BE2C (cell line): ENCODE data around the gene HOTAIR.

ENCODE experiments used
- DNase-seq: peaks from one replicate; pipeline ENCODE4 v3.0.0-alpha.2; 2020
- H3K27me3 ChIP-seq: fragments of 250-450 bp; sonication (Bioruptor Pico); 2 replicates; pipeline ENCODE4 v1.5.1; 2020; ENCODE audit warnings: mild to moderate bottlenecking
- H3K36me3 ChIP-seq: fragments of 250-450 bp; sonication (Bioruptor Pico); 2 replicates; pipeline ENCODE4 v1.5.1; 2020; ENCODE audit warnings: mild to moderate bottlenecking
- H3K4me1 ChIP-seq: fragments of 250-450 bp; sonication (Bioruptor Pico); 2 replicates; pipeline ENCODE4 v1.5.1; 2020
- H3K4me3 ChIP-seq: 2 replicates; pipeline ENCODE4 v1.5.1; 2011; ENCODE audit warnings: low read depth, low read length
- H3K9me3 ChIP-seq: fragments of 250-450 bp; sonication (Bioruptor Pico); 2 replicates; pipeline ENCODE4 v1.5.1; 2020
- TF ChIP-seq, protein P1 (sequence below): IDR thresholded peaks from 2 replicates; pipeline ENCODE4 v1.5.1; 2012; ENCODE audit warnings: mild to moderate bottlenecking, low read depth, low read length

Gene HOTAIR

DNA sequence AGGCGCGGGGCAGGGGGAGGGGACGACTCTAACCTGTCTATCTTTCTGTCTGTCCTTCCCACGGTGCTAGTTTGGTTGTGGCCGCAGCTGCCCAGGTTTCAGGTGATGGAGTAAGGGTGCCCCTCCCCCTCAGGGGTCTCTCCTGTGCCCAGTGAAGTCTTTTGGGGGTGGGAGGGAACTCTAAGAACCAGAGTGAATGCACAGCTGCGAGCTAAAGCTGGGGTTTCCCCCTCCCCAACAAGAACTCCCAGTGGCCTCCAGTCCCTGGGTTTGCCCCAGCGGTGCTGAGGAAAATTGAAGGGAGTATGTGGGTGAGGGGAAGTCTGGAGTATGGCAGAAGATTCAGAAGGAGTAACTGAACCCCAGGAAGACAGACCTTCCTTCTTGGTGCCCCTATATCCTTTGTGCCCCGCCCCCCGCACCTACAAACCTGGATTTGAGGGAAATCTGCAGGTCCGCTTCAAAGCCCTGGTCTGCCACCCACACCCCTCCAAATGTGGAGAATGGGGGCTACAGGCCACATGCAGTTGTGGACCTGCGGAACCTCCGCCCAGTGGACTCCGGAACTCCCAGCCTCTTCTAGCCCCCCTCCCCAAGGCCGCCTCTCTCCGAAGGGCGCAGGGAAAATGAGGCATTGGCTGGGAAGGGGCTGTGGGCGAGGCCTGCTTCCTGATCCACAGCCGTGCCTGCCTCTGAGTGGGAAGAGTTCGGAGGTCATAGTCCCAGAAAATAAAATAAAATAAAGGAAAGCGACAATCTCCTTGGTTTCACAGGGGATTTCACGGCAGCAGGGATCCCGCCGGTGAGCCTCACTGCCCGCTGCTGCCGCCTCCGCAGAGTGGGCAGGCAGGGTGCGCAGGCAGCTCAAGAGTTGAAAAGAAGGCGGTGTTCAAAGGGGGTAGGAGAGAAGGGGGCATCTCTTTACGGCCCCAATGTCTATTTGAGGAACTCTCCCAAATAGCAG, 21.8 kb upstream of the HOTAIR start:
- H3K27me3 ChIP-seq = no peaks in the 10 kb centered on the region
- DNase-seq = no peak
- TF ChIP-seq, protein P1, sequence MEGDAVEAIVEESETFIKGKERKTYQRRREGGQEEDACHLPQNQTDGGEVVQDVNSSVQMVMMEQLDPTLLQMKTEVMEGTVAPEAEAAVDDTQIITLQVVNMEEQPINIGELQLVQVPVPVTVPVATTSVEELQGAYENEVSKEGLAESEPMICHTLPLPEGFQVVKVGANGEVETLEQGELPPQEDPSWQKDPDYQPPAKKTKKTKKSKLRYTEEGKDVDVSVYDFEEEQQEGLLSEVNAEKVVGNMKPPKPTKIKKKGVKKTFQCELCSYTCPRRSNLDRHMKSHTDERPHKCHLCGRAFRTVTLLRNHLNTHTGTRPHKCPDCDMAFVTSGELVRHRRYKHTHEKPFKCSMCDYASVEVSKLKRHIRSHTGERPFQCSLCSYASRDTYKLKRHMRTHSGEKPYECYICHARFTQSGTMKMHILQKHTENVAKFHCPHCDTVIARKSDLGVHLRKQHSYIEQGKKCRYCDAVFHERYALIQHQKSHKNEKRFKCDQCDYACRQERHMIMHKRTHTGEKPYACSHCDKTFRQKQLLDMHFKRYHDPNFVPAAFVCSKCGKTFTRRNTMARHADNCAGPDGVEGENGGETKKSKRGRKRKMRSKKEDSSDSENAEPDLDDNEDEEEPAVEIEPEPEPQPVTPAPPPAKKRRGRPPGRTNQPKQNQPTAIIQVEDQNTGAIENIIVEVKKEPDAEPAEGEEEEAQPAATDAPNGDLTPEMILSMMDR = no peak
- peaks cover 5% of the 10 kb centered on the region; the same call in 1 of the 2 replicates for H3K4me1 ChIP-seq
- no peaks in the 10 kb centered on the region for H3K36me3 ChIP-seq
- H3K4me3 ChIP-seq = peak overlapping the region; percentile 56
- no peaks in the 10 kb centered on the region for H3K9me3 ChIP-seq

DNA sequence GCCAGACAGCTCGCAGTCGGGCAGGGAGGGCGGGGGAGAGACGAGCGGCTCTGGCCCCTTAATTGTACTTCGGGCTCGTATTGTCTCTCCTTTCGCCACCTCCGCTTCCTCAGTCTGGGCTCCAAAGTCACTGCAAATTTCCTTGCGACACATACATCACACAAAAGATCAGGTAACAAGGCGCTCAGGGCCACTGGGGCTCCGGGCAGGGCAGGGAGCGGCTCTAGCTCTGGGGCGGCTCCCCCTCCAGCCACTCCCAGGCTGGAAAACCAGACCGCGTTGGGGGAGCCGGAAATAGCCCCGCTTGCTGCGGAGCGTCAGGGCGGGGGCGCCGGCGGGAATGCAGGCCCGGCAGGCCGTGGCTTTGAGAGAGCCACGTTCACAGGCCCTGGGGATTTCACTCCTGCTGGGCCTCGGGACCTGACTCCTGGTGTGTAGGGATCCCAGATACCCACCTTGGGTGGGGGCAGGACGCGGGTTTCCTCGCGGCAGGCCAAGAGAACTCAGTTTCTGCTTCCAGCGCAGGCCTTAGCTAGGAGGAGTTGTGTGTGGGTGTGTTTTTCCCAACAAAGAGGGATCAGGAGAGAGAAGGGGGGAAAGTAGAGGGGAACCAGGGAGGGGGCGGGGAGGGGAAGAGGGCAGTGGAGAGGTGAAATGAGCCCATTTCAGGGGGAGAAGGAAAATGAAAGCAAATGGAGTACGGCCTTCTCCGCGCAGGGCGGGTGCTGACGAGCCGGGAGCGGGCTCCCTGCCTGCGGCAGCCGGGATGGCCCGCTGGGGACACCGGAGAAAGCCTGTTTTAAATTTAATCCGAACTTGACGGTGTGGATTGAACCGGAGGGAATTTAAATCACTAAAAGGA, 20.9 kb upstream of the HOTAIR start:
- Histone ChIP-seq H3K9me3 (no peaks in the 10 kb centered on the region), H3K27me3 (no peaks in the 10 kb centered on the region), H3K4me3 (peak overlapping the region; percentile 56), H3K36me3 (no peaks in the 10 kb centered on the region), H3K4me1 (peaks cover 5% of the 10 kb centered on the region; the same call in 1 of the 2 replicates)
- TF ChIP-seq, protein P1 = no peak
- DNase-seq = peak; percentile 75

DNA sequence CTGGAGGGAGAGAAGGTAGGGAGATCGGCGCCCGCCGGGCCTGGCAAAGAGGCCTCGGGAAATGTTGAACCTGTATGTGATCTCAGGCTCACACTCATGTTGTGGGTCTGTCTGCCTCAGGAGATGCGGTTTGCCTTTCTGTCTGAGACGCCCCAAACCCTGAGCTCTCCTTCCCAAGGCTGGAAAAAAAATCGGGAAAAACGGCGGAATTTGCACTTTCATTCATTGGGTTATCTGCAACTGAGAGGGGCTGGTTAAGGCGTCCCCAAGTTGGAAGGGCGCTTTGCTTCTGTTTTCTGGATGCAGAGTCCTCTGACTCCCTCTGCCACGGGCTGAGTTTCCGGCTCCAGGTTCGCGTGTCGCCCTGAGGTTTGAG, 20.2 kb upstream of the HOTAIR start:
- H3K27me3 ChIP-seq = no peaks in the 10 kb centered on the region
- H3K9me3 ChIP-seq = no peaks in the 10 kb centered on the region
- H3K4me3 ChIP-seq = peak overlapping the region; percentile 56
- peaks cover 5% of the 10 kb centered on the region; the same call in 1 of the 2 replicates for H3K4me1 ChIP-seq
- TF ChIP-seq, protein P1 = no peak
- no peaks in the 10 kb centered on the region for H3K36me3 ChIP-seq
- no peak for DNase-seq

DNA sequence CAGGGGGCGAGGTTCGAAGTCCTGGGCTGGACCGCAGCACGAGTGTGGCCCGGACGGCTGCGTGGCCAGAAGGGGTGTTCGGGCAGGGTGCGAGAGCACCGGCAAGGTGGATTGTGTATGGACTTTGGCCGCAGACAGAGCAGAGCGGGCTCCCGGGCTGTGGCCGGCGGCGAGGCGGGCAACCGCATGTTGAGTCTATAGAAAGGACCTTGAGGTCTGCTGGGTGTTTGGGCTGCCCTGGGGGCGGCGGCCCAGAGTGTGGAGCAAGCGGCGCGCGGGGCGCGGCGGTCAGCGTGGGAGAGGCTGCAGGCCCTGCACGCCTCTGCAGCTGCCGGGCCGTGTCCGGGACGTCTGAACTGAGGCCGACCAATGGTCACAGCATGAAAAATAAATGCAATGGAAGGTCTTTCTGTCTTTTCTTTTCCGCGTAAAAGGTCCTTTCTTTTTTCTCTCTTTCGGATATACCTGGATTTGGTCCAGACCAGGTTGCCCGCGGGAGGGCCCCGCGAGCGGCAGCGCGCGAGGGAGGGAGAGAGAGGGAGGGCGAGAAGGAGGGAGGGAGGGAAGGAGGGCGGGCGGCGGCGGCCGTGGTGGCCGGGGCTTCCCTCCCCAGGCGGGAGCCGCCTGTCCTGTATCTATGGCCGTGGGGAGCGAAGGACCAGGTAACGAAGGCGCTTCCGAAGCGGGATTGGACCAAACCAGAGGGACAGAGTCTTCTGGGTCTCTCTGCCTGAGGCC, 19.7 kb upstream of the HOTAIR start:
- H3K4me3 ChIP-seq = peak overlapping the region; percentile 56; the same call in 1 of the 2 replicates
- TF ChIP-seq, protein P1 = no peak
- H3K27me3 ChIP-seq = no peaks in the 10 kb centered on the region
- H3K4me1 ChIP-seq = peaks cover 5% of the 10 kb centered on the region; the same call in 1 of the 2 replicates
- no peaks in the 10 kb centered on the region for H3K9me3 ChIP-seq
- H3K36me3 ChIP-seq = no peaks in the 10 kb centered on the region
- DNase-seq = no peak

DNA sequence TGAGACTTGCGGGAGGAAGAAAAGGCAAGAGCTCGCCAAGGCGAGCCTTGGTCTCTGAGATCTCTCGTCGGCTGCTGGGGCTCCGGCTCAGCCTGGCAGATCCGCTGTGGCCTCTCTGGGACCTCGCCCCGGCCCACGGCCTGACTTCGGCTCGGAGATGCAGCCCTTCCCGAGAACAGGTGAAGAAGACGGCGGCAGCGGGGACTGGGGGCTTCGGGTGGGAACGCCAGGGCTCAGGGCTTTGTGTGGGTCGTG, 19.2 kb upstream of the HOTAIR start:
- Histone ChIP-seq H3K4me3 (no peak overlapping the region), H3K9me3 (no peaks in the 10 kb centered on the region), H3K27me3 (no peaks in the 10 kb centered on the region), H3K36me3 (no peaks in the 10 kb centered on the region), H3K4me1 (peaks cover 7% of the 10 kb centered on the region)
- TF ChIP-seq, protein P1 = no peak
- no peak for DNase-seq
